Retinal pigment epithelial cell (primary cell): ENCODE results near the gene LILRB4.

Experiments used
- DNase-seq: peaks from one replicate; pipeline ENCODE4 v3.0.0-alpha.2; 2010; ENCODE audit warnings: low read depth
- H3K4me3 ChIP-seq: 2 replicates; pipeline ENCODE4 v1.5.1; 2011; ENCODE audit warnings: mild to moderate bottlenecking, low read length, control low read depth, moderate library complexity
- TF ChIP-seq, protein P1 (sequence below): conservative IDR thresholded peaks from 2 replicates; pipeline ENCODE4 v1.5.1; 2011; ENCODE audit warnings: low read depth, low read length, control low read depth, inconsistent platforms

LILRB4 gene

DNA sequence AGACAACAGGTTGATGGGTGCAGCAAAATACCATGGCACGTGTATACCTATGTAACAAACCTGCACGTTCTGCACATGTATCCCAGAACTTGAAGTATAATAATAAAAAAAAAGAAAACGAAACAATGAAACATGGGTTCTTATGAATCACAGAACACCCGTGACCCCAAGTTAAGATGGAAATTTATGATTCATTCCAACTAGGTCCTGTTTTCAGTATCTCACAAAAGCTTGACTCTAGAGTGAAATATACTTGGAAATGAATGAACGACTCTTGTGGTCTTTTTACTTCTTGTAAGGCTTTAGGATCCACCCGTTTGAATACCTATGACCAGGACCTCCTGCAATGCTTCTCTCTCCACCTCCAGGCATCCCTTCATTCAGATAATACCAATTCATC is 3.5 kb upstream of the LILRB4 start:
- H3K4me3 ChIP-seq, result no peak overlapping the region
- no peak for DNase-seq
- TF ChIP-seq, protein P1, sequence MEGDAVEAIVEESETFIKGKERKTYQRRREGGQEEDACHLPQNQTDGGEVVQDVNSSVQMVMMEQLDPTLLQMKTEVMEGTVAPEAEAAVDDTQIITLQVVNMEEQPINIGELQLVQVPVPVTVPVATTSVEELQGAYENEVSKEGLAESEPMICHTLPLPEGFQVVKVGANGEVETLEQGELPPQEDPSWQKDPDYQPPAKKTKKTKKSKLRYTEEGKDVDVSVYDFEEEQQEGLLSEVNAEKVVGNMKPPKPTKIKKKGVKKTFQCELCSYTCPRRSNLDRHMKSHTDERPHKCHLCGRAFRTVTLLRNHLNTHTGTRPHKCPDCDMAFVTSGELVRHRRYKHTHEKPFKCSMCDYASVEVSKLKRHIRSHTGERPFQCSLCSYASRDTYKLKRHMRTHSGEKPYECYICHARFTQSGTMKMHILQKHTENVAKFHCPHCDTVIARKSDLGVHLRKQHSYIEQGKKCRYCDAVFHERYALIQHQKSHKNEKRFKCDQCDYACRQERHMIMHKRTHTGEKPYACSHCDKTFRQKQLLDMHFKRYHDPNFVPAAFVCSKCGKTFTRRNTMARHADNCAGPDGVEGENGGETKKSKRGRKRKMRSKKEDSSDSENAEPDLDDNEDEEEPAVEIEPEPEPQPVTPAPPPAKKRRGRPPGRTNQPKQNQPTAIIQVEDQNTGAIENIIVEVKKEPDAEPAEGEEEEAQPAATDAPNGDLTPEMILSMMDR, result no peak

DNA sequence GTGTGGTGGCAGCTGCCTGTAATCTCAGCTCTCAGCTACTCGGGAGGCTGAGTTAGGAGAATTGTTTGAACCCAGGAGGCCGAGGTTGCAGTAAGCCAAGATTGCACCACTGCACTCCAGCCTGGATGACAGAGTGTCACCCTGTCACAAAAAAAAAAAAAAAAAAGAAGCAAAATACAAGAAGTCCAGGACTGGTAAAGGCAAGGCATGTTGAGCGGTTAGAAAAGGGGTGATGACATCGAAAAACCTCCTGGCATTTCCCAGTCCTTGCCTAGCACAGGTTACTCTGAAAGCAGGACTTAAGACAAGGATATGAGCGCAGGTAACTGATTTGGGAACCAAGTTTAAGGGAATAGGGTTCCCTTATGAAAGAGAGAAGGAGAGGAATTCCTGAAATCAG is 2.5 kb upstream of the LILRB4 start:
- no peak for DNase-seq
- TF ChIP-seq, protein P1, result no peak
- H3K4me3 ChIP-seq, result no peak overlapping the region

DNA sequence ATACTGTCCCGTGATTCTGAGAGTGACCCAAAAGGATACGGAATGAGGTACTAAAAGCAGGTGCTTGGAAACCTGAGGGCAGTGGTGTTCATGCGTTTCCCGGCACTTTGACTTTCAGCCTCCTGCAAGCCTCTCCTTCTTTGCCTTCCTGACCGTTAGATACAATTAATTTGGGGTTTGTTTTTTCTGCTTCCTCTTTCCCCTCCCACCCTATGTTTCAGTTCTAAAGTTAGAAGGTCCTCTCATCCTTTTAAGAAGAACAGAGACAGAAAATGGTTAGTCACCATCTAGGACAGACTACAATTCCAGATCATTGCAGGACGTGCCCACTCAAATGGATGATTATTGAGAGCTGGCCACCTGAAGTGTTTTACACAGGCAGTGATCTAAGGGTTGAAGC is 1.8 kb upstream of the LILRB4 start:
- H3K4me3 ChIP-seq, result no peak overlapping the region
- TF ChIP-seq, protein P1, result no peak
- no peak for DNase-seq

DNA sequence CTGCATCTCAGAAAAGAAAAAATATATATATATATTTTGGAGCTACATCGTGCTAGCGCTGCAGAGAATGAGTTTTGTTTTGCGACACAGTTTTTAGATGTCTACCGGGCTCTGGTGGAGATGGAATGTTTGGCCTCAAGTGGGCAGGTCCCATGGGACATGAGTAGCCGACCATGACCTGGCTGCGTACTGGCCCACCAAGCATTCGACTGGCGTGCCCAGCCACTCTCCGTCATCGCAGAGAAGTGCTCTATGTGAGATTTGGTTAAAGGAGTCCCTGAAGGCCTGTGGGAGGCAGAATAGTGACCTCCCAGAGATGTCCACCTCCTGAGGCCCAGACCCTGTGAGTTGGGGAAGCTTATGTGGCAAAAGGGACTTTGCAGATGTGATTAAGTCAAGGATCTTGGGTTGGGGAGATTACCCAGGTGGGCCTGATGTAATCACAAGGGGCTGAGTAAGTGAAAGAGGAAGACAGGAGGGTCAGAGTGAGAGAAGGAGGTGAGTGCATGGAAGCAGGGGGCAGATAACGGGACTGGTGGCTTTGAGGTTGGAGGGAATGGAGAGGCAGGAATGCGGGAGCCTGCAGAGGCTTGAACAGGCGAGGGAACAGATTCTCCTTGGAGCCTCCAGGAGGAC is 821 bp upstream of the LILRB4 start:
- DNase-seq, result no peak

DNA sequence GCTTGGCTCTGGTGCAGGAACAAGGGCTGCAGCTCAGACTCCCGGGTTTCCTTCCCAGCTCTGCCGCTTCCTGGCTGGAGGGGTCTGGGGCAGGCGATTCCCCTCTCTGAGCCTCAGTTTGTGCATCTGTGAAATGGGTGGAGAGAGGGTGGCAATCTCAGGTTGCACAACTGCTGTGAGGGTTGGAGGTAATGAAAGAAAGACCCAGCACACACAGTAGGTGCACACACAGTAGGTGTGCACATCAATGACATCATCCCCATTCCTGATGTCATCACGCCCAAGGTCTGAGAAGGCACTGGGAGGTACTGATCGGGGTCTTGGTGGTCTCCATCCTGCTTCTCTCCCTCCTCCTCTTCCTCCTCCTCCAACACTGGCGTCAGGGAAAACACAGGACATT is 2.7 kb downstream of the LILRB4 start:
- H3K4me3 ChIP-seq, result no peak overlapping the region
- no peak for DNase-seq
- TF ChIP-seq, protein P1, result no peak

More for the DNA sequence above, 821 bp upstream of the LILRB4 start:
- TF ChIP-seq, protein P1, result no peak
- no peak overlapping the region for H3K4me3 ChIP-seq

DNA sequence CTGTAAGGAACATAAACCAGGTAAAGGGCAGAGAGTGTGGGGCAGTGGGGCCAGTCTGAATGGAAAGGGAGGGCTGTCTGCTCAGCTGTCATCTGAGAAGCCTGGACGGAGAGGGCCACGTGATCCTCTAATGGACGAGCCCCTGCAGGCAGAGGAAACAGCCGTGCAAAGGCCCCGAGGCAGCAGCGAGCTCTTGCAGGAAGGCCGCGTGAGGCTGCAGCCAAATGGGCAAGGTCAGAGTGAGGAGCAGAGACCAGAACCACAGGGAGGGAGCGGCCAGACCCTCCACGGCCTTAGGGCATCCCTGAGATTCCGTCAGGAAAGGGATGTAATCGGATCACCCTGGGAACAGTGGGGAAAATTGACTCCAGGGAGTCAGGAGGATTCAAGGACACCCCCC is 4.4 kb downstream of the LILRB4 start:
- TF ChIP-seq, protein P1, result no peak
- DNase-seq, result no peak
- H3K4me3 ChIP-seq, result no peak overlapping the region

DNA sequence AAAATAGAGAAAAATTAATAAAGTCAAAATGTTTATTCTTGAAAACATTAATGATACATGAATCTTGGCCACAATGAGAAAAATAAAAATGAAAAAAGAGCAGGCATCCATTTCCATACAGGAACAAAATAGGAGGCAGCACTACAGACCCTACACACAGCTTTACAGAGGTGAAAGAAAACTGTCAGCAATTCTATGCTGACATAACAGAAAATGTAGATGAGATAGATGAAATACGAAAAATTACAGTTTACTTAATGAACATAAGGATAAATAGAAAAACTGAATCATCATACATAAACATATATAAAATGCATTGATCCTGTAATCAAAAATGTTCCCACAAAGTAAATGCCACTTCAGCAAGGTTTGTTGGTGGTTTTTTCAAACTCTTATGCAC is 5.6 kb downstream of the LILRB4 start:
- TF ChIP-seq, protein P1, result no peak
- no peak for DNase-seq
- H3K4me3 ChIP-seq, result no peak overlapping the region
